Endothelial cell of umbilical vein (primary cell): Measurements from ENCODE around the gene TMEM41A. TPM values are rescaled to one million over a fixed set of nuclear protein-coding genes. Genes with fewer than 3 reads are reported as not detected.

ENCODE experiments used
- BruUV-seq: library from RNA; stranded (reverse); fragments of 400-500 nt; replicated peaks from 2 replicates; lab custom pipeline; 2021; lab: Mats Ljungman, UMichigan
- CTCF ChIA-PET: fragments of 300-600, 350-600 bp; sonication (Branson Sonifier 250); formaldehyde crosslinking; loops from one replicate; lab custom pipeline; 2021; ENCODE audit warnings: antibody characterized with exemption, inconsistent platforms; lab: Charles Lee
- POLR2A ChIA-PET: fragments of 300-600, 350-600 bp; sonication (Branson Sonifier 250); formaldehyde crosslinking; loops from one replicate; lab custom pipeline; 2021; ENCODE audit warnings: antibody characterized with exemption, inconsistent platforms; lab: Charles Lee
- DNase-seq: peaks from one replicate; pipeline ENCODE4 v3.0.0-alpha.2; 2011; ENCODE audit warnings: low read depth, low spot score
- FAIRE-seq: peaks from 2 replicates; lab custom pipeline; 2011; peaks lifted over from hg19 to GRCh38; lab: Jason Lieb, UNC
- H2AFZ ChIP-seq: 2 replicates; pipeline ENCODE4 v1.6.0; 2012; ENCODE audit warnings: low read depth, low read length, control low read depth, inconsistent platforms
- H3K27ac ChIP-seq: 2 replicates; pipeline ENCODE4 v1.5.1; 2011; ENCODE audit warnings: low read depth, mild to moderate bottlenecking, control low read depth, low read length, moderate library complexity; ENCODE audit not compliant: insufficient read depth
- H3K27me3 ChIP-seq, 2 experiments: 2 replicates each; pipeline versions ENCODE4 v1.6.0 to v1.6.1; 2011; ENCODE audit warnings: low read length in 2 of 2, mixed read lengths in 1 of 2; ENCODE audit not compliant: control insufficient read depth in 2 of 2, insufficient read depth in 2 of 2
- H3K36me3 ChIP-seq, 2 experiments: 2 replicates in 1 of 2; 3 replicates in 1 of 2; pipeline ENCODE4 v1.5.1; 2011; ENCODE audit warnings: low read length in 2 of 2, mild to moderate bottlenecking in 1 of 2, moderate library complexity in 1 of 2; ENCODE audit not compliant: control insufficient read depth in 2 of 2, insufficient read depth in 2 of 2; ENCODE audit errors: extremely low read depth in 1 of 2
- H3K4me1 ChIP-seq: 3 replicates; pipeline ENCODE4 v1.5.1; 2011; ENCODE audit warnings: mild to moderate bottlenecking, low read length; ENCODE audit not compliant: control insufficient read depth, insufficient read depth; ENCODE audit errors: extremely low read depth
- H3K4me2 ChIP-seq: 2 replicates; pipeline ENCODE4 v1.6.1; 2011; ENCODE audit warnings: low read length, control low read depth, mixed read lengths; ENCODE audit not compliant: insufficient read depth
- H3K4me3 ChIP-seq, 3 experiments: fragments of 200-600 bp in 1 of 3; sonication (generic), shearing (Covaris generic) in 1 of 3; replicated peaks in 1 of 3; 2 replicates each; pipeline ENCODE4 v1.5.1; 2011 to 2016; ENCODE audit warnings: control low read depth in 3 of 3, low read length in 3 of 3, mild to moderate bottlenecking in 2 of 3, inconsistent platforms in 1 of 3, low read depth in 1 of 3, moderate library complexity in 1 of 3; ENCODE audit not compliant: insufficient read depth in 1 of 3
- H3K79me2 ChIP-seq: 2 replicates; pipeline ENCODE4 v1.6.0; 2012; ENCODE audit warnings: low read length, inconsistent platforms; ENCODE audit not compliant: control insufficient read depth, insufficient read depth
- H3K9ac ChIP-seq: replicated peaks from 2 replicates; pipeline ENCODE3; 2011; ENCODE audit warnings: low read length, control low read depth; ENCODE audit not compliant: insufficient read depth; ENCODE audit errors: extremely low read depth
- H3K9me1 ChIP-seq: replicated peaks from 3 replicates; pipeline ENCODE4 v1.6.0; 2011; ENCODE audit warnings: mild to moderate bottlenecking, low read length; ENCODE audit not compliant: control insufficient read depth, insufficient read depth; ENCODE audit errors: extremely low read depth
- H3K9me3 ChIP-seq: replicated peaks from 2 replicates; pipeline ENCODE4 v1.5.1; 2012; ENCODE audit warnings: low read length, inconsistent platforms; ENCODE audit not compliant: control insufficient read depth, insufficient read depth
- H4K20me1 ChIP-seq: replicated peaks from 2 replicates; pipeline ENCODE3; 2011; ENCODE audit warnings: mild to moderate bottlenecking, low read length; ENCODE audit not compliant: control insufficient read depth, insufficient read depth; ENCODE audit errors: extremely low read depth
- CTCF ChIP-seq, 2 donors: IDR thresholded peaks; 1 replicate in 1 of 2; 2 replicates in 1 of 2; pipeline ENCODE4 v1.5.1; 2011; ENCODE audit warnings: low read length in 2 of 2, mild to moderate bottlenecking in 2 of 2, moderate library complexity in 2 of 2, control low read depth in 1 of 2, inconsistent platforms in 1 of 2, low read depth in 1 of 2; ENCODE audit not compliant: insufficient read depth in 1 of 2; ENCODE audit errors: extremely low read depth in 1 of 2
- EZH2 ChIP-seq: IDR thresholded peaks from 2 replicates; pipeline ENCODE4 v1.6.1; 2012; ENCODE audit warnings: borderline replicate concordance, low read depth, mild to moderate bottlenecking, moderate library complexity, low read length, inconsistent platforms; ENCODE audit not compliant: severe bottlenecking
- FOS ChIP-seq: IDR thresholded peaks from 2 replicates; pipeline ENCODE4 v1.6.1; 2011; ENCODE audit warnings: mild to moderate bottlenecking, low read length, moderate library complexity, borderline replicate concordance; ENCODE audit not compliant: insufficient read depth
- GATA2 ChIP-seq: IDR thresholded peaks from 2 replicates; pipeline ENCODE4 v1.7.0; 2011; ENCODE audit warnings: low read depth, mild to moderate bottlenecking, moderate library complexity, mixed read lengths, low read length; ENCODE audit not compliant: insufficient read length, insufficient read depth
- JUN ChIP-seq: IDR thresholded peaks from 2 replicates; pipeline ENCODE4 v1.6.1; 2011; ENCODE audit warnings: borderline replicate concordance, low read depth; ENCODE audit not compliant: insufficient read length, insufficient read depth
- MAX ChIP-seq: IDR thresholded peaks from 2 replicates; pipeline ENCODE4 v1.6.1; 2011; ENCODE audit not compliant: insufficient read depth, insufficient read length
- MYC ChIP-seq: IDR thresholded peaks from one replicate; pipeline ENCODE4 v1.6.1; 2011; ENCODE audit warnings: mild to moderate bottlenecking, low read depth, low read length
- POLR2A ChIP-seq: IDR thresholded peaks from 2 replicates; pipeline ENCODE4 v1.6.1; 2012; ENCODE audit warnings: low read depth, mild to moderate bottlenecking, control low read depth, low read length
- POLR2AphosphoS5 ChIP-seq: IDR thresholded peaks from 2 replicates; pipeline ENCODE4 v1.6.1; 2012; ENCODE audit warnings: low read depth, mild to moderate bottlenecking, control low read depth, low read length, moderate library complexity; ENCODE audit not compliant: insufficient read depth
- dilution Hi-C: fragments of 300-500 bp; cut with MboI; formaldehyde crosslinking; loops from one replicate; pipeline ENCODE4 v1.15.0; 2019; ENCODE audit warnings: low sequenced_read_pairs; ENCODE audit not compliant: extremely low pct_ligation_motif_present
- intact Hi-C: fragments of 100-400 bp; cut with micrococcal nuclease; formaldehyde crosslinking; loops from one replicate; pipeline ENCODE4 v1.10.0; 2022
- polyA plus RNA-seq, 4 experiments: library from polyadenylated mRNA; depleted of rRNA in 3 of 4; stranded (reverse) in 3 of 4; unstranded in 1 of 4; fragments of >200 nt; gene quantifications; 2 replicates each; pipeline versions ENCODE4 v1.2.1 to v1.2.3, GENCODE V29; 2011 to 2012; ENCODE audit warnings: missing spikeins in 1 of 4
- total RNA-seq: library from RNA; stranded (reverse); gene quantifications from 2 replicates; pipeline ENCODE4 v1.2.3, GENCODE V29; 2021

TMEM41A gene
- total and polyA plus RNA-seq, 2 donors (not counting 3 experiments of a cell fraction or from before 2014, with no cell fraction given), result 15.9 to 16.0 TPM

GRCh38 chr3:185490241-185490640 lies 8.6 kb downstream of the TMEM41A start:
- no peak for DNase-seq
- dilution Hi-C loops, result no loop called here
- H3K9me3 ChIP-seq, result no peaks in the 10 kb centered on the region
- intact Hi-C loops, result no loop called here
- no peak overlapping the region for H3K4me3 ChIP-seq
- POLR2A ChIA-PET, result no interaction called here
- no peak overlapping the region for H2AFZ ChIP-seq
- no peak for FAIRE-seq
- no peaks in the 10 kb centered on the region for H3K79me2 ChIP-seq
- no peak overlapping the region for H3K4me2 ChIP-seq
- H3K27ac ChIP-seq, result no peak overlapping the region
- H3K4me1 ChIP-seq, result no peaks in the 10 kb centered on the region
- no peaks in the 10 kb centered on the region for H3K9me1 ChIP-seq
- CTCF ChIA-PET, result no interaction called here
- peaks cover 2 to 7% of the 10 kb centered on the region in 2 experiments for H3K36me3 ChIP-seq
- no TSS peak for BruUV-seq
- H3K9ac ChIP-seq, result no peak overlapping the region
- no peak for TF ChIP-seq POLR2AphosphoS5
- TF ChIP-seq MAX, result no peak
- TF ChIP-seq FOS, result no peak
- no peak for TF ChIP-seq GATA2
- no peak for TF ChIP-seq EZH2
- no peak for TF ChIP-seq POLR2A
- H3K27me3 ChIP-seq, result no peaks in the 10 kb centered on the region
- H4K20me1 ChIP-seq, result no peaks in the 10 kb centered on the region

- no peak overlapping the region for H2AFZ ChIP-seq
- no peaks in the 10 kb centered on the region for H3K9me1 ChIP-seq
- H3K27me3 ChIP-seq, result no peaks in the 10 kb centered on the region
- CTCF ChIA-PET, result interaction anchor here (1.5 kb wide), 1 partner anchor 70 kb away, joined by 4 read pairs; no protein-coding TSS in a partner anchor
- no peaks in the 10 kb centered on the region for H4K20me1 ChIP-seq
- POLR2A ChIA-PET, result no interaction called here
- H3K4me2 ChIP-seq, result no peak overlapping the region
- H3K9ac ChIP-seq, result no peak overlapping the region
- DNase-seq (no peak), FAIRE-seq (no peak)
- no TSS peak for BruUV-seq
- no peak overlapping the region for H3K27ac ChIP-seq
- H3K36me3 ChIP-seq, result peaks cover 2% of the 10 kb centered on the region in 2 experiments
- H3K4me3 ChIP-seq, result no peak overlapping the region
- dilution Hi-C loops, result no loop called here
- intact Hi-C loops, result no loop called here
- H3K9me3 ChIP-seq, result no peaks in the 10 kb centered on the region
- TF ChIP-seq JUN, result no peak
- no peak for TF ChIP-seq POLR2AphosphoS5
- no peak for TF ChIP-seq EZH2
- TF ChIP-seq FOS, result no peak
- no peak for TF ChIP-seq CTCF (IDR thresholded peaks at IDR 0.05; ENCODE audit: extremely low read depth in 1 of 2, insufficient read depth in 1 of 2, low read depth in 1 of 2, low read length in 2 of 2)
- no peak for TF ChIP-seq MAX
- TF ChIP-seq GATA2, result no peak
- TF ChIP-seq POLR2A, result no peak
- TF ChIP-seq MYC, result no peak
- no peaks in the 10 kb centered on the region for H3K79me2 ChIP-seq
- H3K4me1 ChIP-seq, result no peaks in the 10 kb centered on the region
Observed at GRCh38 chr3:185489462-185489861, 9.4 kb downstream of the TMEM41A start.
